CMK (cell line): ENCODE results near the gene SH2D3C.

ENCODE experiments used
- DNase-seq: peaks from one replicate; pipeline ENCODE4 v3.0.0-alpha.2; 2010; ENCODE audit warnings: low read depth

The SH2D3C gene

GRCh38 chr9:127694890-127695720 lies 83.4 kb downstream of the SH2D3C start:
- no peak for DNase-seq

- no peak for DNase-seq
These were observed 84.8 kb downstream of the SH2D3C start for GRCh38 chr9:127693697-127694096.

GRCh38 chr9:127693143-127693542 lies 85.3 kb downstream of the SH2D3C start:
- no peak for DNase-seq

GRCh38 chr9:127692071-127692470 lies 86.4 kb downstream of the SH2D3C start:
- DNase-seq, result no peak

- no peak for DNase-seq
These were observed 87.7 kb downstream of the SH2D3C start for GRCh38 chr9:127690735-127691134.

- DNase-seq, result no peak
These were observed 89.0 kb downstream of the SH2D3C start for GRCh38 chr9:127689329-127690000.
